Osteoblast (primary cell): ENCODE measurements around the gene FGF19. TPM values are rescaled to one million over a fixed set of nuclear protein-coding genes. Genes with fewer than 3 reads are reported as not detected.

ENCODE experiments used
- DNase-seq: peaks from one replicate; pipeline ENCODE4 v3.0.0; 2011; ENCODE audit warnings: low spot score, mixed read lengths; ENCODE audit not compliant: insufficient read length; ENCODE audit errors: missing footprints
- H2AFZ ChIP-seq: 2 replicates; pipeline ENCODE4 v1.6.0; 2011; ENCODE audit warnings: mild to moderate bottlenecking, low read length
- H3K27ac ChIP-seq: 2 replicates; pipeline ENCODE4 v1.5.1; 2011; ENCODE audit warnings: mild to moderate bottlenecking, low read depth, low read length, moderate library complexity
- H3K27me3 ChIP-seq: 2 replicates; pipeline ENCODE4 v1.6.0; 2012; ENCODE audit warnings: mild to moderate bottlenecking, control low read depth, inconsistent platforms, low read length, moderate library complexity; ENCODE audit not compliant: insufficient read depth
- H3K36me3 ChIP-seq: 2 replicates; pipeline ENCODE4 v1.5.1; 2011; ENCODE audit warnings: mild to moderate bottlenecking, low read length, control low read depth, moderate library complexity; ENCODE audit not compliant: insufficient read depth
- H3K4me1 ChIP-seq: 2 replicates; pipeline ENCODE4 v1.5.1; 2011; ENCODE audit warnings: mild to moderate bottlenecking, low read length, control low read depth, moderate library complexity; ENCODE audit not compliant: insufficient read depth
- H3K4me2 ChIP-seq: 2 replicates; pipeline ENCODE4 v1.6.0; 2011; ENCODE audit warnings: mild to moderate bottlenecking, low read length; ENCODE audit not compliant: insufficient read depth
- H3K4me3 ChIP-seq: fragments of 200-600 bp; sonication (generic); 3 replicates; pipeline ENCODE4 v1.5.1; 2012; ENCODE audit warnings: mild to moderate bottlenecking, low read length, inconsistent platforms; ENCODE audit not compliant: insufficient read depth
- H3K79me2 ChIP-seq: 2 replicates; pipeline ENCODE4 v1.6.0; 2012; ENCODE audit warnings: mild to moderate bottlenecking, low read length, control low read depth, inconsistent platforms; ENCODE audit not compliant: insufficient read depth
- H3K9me3 ChIP-seq: 2 replicates; pipeline ENCODE4 v1.5.1; 2011; ENCODE audit warnings: low read depth, low read length, control low read depth
- H4K20me1 ChIP-seq: 2 replicates; pipeline ENCODE4 v1.6.0; 2012; ENCODE audit warnings: mild to moderate bottlenecking, low read length, control low read depth; ENCODE audit not compliant: insufficient read depth
- CTCF ChIP-seq: IDR thresholded peaks from 2 replicates; pipeline ENCODE4 v1.5.1; 2011; ENCODE audit warnings: mild to moderate bottlenecking, low read depth, low read length, moderate library complexity; ENCODE audit errors: extremely low read depth
- total RNA-seq: library from RNA; depleted of rRNA; stranded (reverse); fragments of >200 nt; gene quantifications from 2 replicates; pipeline ENCODE4 v1.2.3, GENCODE V29; 2012

Gene FGF19
- total RNA-seq, 1 donor = not detected

DNA sequence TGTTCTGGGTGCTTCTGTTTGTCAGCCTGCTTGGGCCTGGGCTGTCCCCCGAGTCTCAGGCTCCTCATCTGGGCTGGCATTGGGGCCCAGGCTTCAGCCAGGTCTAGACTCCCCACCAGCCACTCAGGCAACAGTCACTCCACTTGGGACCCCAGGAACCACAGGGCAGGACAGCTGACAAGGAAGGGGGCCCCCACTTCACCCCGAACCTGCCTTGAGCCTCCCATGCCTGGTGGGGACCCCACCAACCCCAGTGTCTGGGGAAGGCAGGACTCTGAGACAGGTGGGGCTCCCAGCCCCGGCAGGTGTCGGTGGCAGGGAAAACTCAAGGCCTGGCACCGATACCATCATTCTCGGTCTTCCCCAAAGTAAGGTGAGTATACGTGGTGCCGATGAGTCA lies 17.0 kb downstream of the FGF19 start:
- H3K4me3 ChIP-seq = no peak overlapping the region
- no peaks in the 10 kb centered on the region for H3K36me3 ChIP-seq
- H3K27me3 ChIP-seq = peaks cover 3% of the 10 kb centered on the region
- no peak overlapping the region for H3K27ac ChIP-seq
- no peak overlapping the region for H2AFZ ChIP-seq
- peak; percentile 43 for DNase-seq
- H3K4me2 ChIP-seq = no peak overlapping the region
- H3K4me1 ChIP-seq = no peaks in the 10 kb centered on the region
- H3K79me2 ChIP-seq = no peaks in the 10 kb centered on the region
- no peak for TF ChIP-seq CTCF
- no peaks in the 10 kb centered on the region for H3K9me3 ChIP-seq
- H4K20me1 ChIP-seq = no peaks in the 10 kb centered on the region

DNA sequence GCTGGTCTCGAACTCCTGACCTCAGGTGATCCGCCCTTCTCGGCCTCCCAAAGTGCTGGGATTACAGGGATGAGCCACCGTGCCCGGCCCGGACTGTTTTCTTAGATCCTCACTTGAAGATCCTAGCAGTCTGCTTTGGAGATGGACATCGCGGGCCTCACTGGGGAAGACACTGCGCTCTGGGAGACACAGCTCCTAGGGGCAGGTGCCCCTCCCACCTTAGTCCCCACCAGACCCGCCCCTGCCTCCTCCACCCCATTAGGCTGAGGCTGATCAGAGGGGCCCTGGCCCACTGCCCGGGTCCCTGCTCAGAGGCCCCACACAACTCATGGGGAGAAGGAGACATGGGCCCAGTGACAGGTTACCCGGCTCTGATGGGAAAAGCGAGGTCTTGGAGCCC lies 17.4 kb downstream of the FGF19 start:
- no peaks in the 10 kb centered on the region for H3K9me3 ChIP-seq
- H2AFZ ChIP-seq = no peak overlapping the region
- H3K4me1 ChIP-seq = no peaks in the 10 kb centered on the region

GRCh38 chr11:69685348-69685747 lies 18.5 kb downstream of the FGF19 start:
- H3K9me3 ChIP-seq = no peaks in the 10 kb centered on the region
- H3K27ac ChIP-seq = no peak overlapping the region
- H2AFZ ChIP-seq = no peak overlapping the region
- no peak for TF ChIP-seq CTCF
- no peak for DNase-seq
- no peak overlapping the region for H3K4me2 ChIP-seq
- H3K27me3 ChIP-seq = peaks cover 3% of the 10 kb centered on the region
- H3K4me3 ChIP-seq = no peak overlapping the region
- no peaks in the 10 kb centered on the region for H3K4me1 ChIP-seq
- H3K36me3 ChIP-seq = no peaks in the 10 kb centered on the region
- no peaks in the 10 kb centered on the region for H4K20me1 ChIP-seq
- H3K79me2 ChIP-seq = no peaks in the 10 kb centered on the region

More for the DNA sequence above, 17.4 kb downstream of the FGF19 start:
- TF ChIP-seq CTCF = no peak
- Histone ChIP-seq H3K4me2 (no peak overlapping the region), H3K27me3 (peaks cover 3% of the 10 kb centered on the region), H3K27ac (no peak overlapping the region), H4K20me1 (no peaks in the 10 kb centered on the region), H3K36me3 (no peaks in the 10 kb centered on the region), H3K4me3 (no peak overlapping the region), H3K79me2 (no peaks in the 10 kb centered on the region)
- DNase-seq = no peak

DNA sequence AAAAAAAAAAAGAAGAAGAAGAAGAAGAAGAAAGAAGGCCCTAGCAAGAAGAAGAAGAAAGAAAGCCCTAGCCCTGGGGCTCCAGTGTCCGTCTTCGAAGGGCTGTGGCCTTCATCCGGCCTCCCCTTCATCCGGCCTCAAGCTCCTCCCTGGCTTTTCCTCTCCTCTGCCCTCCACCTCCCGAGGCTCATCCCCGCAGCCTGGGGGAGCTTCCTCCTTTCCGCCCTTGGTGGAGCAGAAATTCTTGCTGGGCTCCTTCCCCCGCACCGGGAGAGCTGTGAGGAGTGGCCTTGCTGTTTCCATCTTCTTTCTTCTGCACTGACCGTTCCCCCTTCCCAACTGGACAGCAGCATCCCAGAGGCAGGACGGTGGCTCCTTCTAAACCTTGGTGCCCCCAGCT lies 19.2 kb downstream of the FGF19 start:
- Histone ChIP-seq H3K4me2 (no peak overlapping the region), H4K20me1 (no peaks in the 10 kb centered on the region), H3K36me3 (no peaks in the 10 kb centered on the region), H3K4me1 (no peaks in the 10 kb centered on the region), H3K27me3 (peaks cover 3% of the 10 kb centered on the region), H2AFZ (no peak overlapping the region), H3K27ac (no peak overlapping the region), H3K4me3 (no peak overlapping the region), H3K9me3 (no peaks in the 10 kb centered on the region), H3K79me2 (no peaks in the 10 kb centered on the region)
- DNase-seq = no peak
- no peak for TF ChIP-seq CTCF
